Neural cell (in vitro differentiated cells): ENCODE data around the gene PLXNA4.

Source experiments
- CTCF ChIP-seq: fragments of 450-650 bp; IDR thresholded peaks from 2 replicates; pipeline ENCODE4 v1.5.1; 2014; ENCODE audit warnings: antibody characterized with exemption, mild to moderate bottlenecking, moderate library complexity; ENCODE audit not compliant: poor library complexity, severe bottlenecking
- EP300 ChIP-seq: fragments of 450-650 bp; conservative IDR thresholded peaks from 2 replicates; pipeline ENCODE4 v1.6.1; 2014; ENCODE audit warnings: antibody characterized with exemption, mild to moderate bottlenecking, moderate library complexity; ENCODE audit not compliant: poor library complexity, severe bottlenecking
- EZH2 ChIP-seq: fragments of 200-600, 300-800 bp; shearing (Covaris generic), sonication (generic); IDR thresholded peaks from 2 replicates; pipeline ENCODE4 v1.6.1; 2014; ENCODE audit warnings: antibody characterized with exemption, low read length, borderline replicate concordance, mild to moderate bottlenecking; ENCODE audit not compliant: insufficient read depth, poor library complexity, severe bottlenecking
- POLR2AphosphoS5 ChIP-seq: IDR thresholded peaks from 2 replicates; pipeline ENCODE4 v1.6.1; 2012
- TAF1 ChIP-seq: IDR thresholded peaks from 2 replicates; pipeline ENCODE4 v1.6.1; 2012; ENCODE audit warnings: low read depth

DNA sequence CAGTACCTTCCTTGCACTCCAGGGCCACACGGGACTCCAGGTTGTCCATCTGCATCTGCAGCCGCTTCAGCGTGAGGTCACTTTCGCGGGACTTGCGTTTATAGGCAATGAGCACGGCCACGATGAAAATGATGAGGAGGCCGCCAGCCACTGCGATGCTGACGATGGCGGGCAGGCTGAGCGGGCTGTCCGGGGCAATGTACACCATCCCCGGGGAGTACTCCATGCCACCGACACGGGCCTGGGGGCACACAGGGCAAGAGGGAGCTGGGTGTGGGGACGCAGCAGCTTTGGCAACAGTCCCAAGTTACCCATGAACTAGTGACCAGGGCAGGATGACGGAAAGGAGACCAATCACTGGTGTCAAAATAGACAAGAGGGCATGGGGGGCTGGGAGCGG, 396.6 kb downstream of the PLXNA4 start:
- TF ChIP-seq POLR2AphosphoS5 (no peak), EP300 (no peak), CTCF (no peak), TAF1 (no peak), EZH2 (no peak)
